WERI-Rb-1 (cell line): ENCODE measurements around the gene MED25.

Experiments used
- DNase-seq: peaks from one replicate; pipeline ENCODE4 v3.0.0-alpha.2; 2020
- H3K27ac ChIP-seq: fragments of 250-450 bp; sonication (Bioruptor Pico); 2 replicates; pipeline ENCODE4 v1.5.1; 2020; ENCODE audit warnings: mild to moderate bottlenecking, moderate library complexity
- H3K27me3 ChIP-seq: fragments of 250-450 bp; sonication (Bioruptor Pico); 2 replicates; pipeline ENCODE4 v1.5.1; 2021; ENCODE audit warnings: mild to moderate bottlenecking, low read depth, moderate library complexity; ENCODE audit not compliant: insufficient read depth, severe bottlenecking
- H3K36me3 ChIP-seq: fragments of 250-450 bp; sonication (Bioruptor Pico); 2 replicates; pipeline ENCODE4 v1.5.1; 2020; ENCODE audit warnings: mild to moderate bottlenecking, moderate library complexity
- H3K4me3 ChIP-seq: 2 replicates; pipeline ENCODE4 v1.5.1; 2011; ENCODE audit warnings: low read depth, mild to moderate bottlenecking, control low read depth, low read length
- H3K9me3 ChIP-seq: fragments of 250-450 bp; sonication (Bioruptor Pico); 2 replicates; pipeline ENCODE4 v1.5.1; 2021; ENCODE audit warnings: mild to moderate bottlenecking, moderate library complexity; ENCODE audit not compliant: severe bottlenecking
- CTCF ChIP-seq: IDR thresholded peaks from 2 replicates; pipeline ENCODE4 v1.5.1; 2011; ENCODE audit warnings: low read depth, mild to moderate bottlenecking, control low read depth, inconsistent platforms, low read length

The MED25 gene

GRCh38 chr19:49791776-49792445 lies 26.2 kb upstream of the MED25 start:
- H3K9me3 ChIP-seq: no peaks in the 10 kb centered on the region
- DNase-seq: no peak
- H3K4me3 ChIP-seq: no peak overlapping the region
- no peak overlapping the region for H3K27ac ChIP-seq
- peaks cover 43% of the 10 kb centered on the region for H3K36me3 ChIP-seq
- TF ChIP-seq CTCF: no peak
- no peaks in the 10 kb centered on the region for H3K27me3 ChIP-seq

- H3K27ac ChIP-seq: no peak overlapping the region
- peaks cover 47% of the 10 kb centered on the region for H3K36me3 ChIP-seq
- TF ChIP-seq CTCF: no peak
- DNase-seq: no peak
- no peak overlapping the region for H3K4me3 ChIP-seq
- H3K27me3 ChIP-seq: no peaks in the 10 kb centered on the region
- H3K9me3 ChIP-seq: no peaks in the 10 kb centered on the region
Observed at GRCh38 chr19:49792829-49793560, 25.1 kb upstream of the MED25 start.

- DNase-seq: no peak
- Histone ChIP-seq H3K4me3 (no peak overlapping the region), H3K36me3 (peaks cover 48% of the 10 kb centered on the region), H3K9me3 (no peaks in the 10 kb centered on the region), H3K27me3 (no peaks in the 10 kb centered on the region), H3K27ac (no peak overlapping the region)
- TF ChIP-seq CTCF: no peak
Observed at GRCh38 chr19:49793561-49793840, 24.6 kb upstream of the MED25 start.

GRCh38 chr19:49795615-49796014 lies 22.5 kb upstream of the MED25 start:
- no peak overlapping the region for H3K27ac ChIP-seq
- no peak for DNase-seq
- no peaks in the 10 kb centered on the region for H3K9me3 ChIP-seq
- TF ChIP-seq CTCF: no peak
- H3K36me3 ChIP-seq: peaks cover 65% of the 10 kb centered on the region
- H3K4me3 ChIP-seq: no peak overlapping the region
- H3K27me3 ChIP-seq: no peaks in the 10 kb centered on the region

GRCh38 chr19:49798574-49798973 lies 19.5 kb upstream of the MED25 start:
- TF ChIP-seq CTCF: no peak
- Histone ChIP-seq H3K4me3 (no peak overlapping the region), H3K36me3 (peaks cover 64% of the 10 kb centered on the region), H3K27me3 (no peaks in the 10 kb centered on the region), H3K27ac (no peak overlapping the region), H3K9me3 (no peaks in the 10 kb centered on the region)
- no peak for DNase-seq
